ENCODE results near the gene ATG12.
"Not testable (repeated sequence)": the region's sequence is repeated elsewhere in the genome, so short reads cannot be mapped to it uniquely, and the experiment has no call there.

DNA sequence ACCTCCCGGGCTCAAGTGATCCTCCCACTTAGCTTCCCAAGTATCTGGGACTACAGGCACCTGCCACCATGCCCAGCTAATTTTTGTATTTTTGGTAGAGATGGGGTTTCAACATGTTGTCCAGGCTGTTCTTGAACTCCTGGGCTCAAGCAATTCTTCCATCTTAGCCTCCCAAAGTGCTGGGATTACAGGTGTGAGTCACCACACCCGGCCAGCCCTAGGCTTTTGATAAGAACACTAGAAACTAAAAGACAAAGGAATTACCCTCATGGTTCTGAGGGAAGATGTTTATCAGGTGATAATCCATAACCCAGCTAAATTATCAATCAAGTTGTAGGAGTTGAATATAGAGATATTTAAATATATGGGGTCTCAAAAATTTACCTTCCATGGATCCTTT is 33.3 kb downstream of the ATG12 start:
- not testable (repeated sequence) for TF ChIP-seq POLR2A, CTCF (IDR thresholded peaks at IDR 0.05)
